Measurements from ENCODE around the gene IZUMO1. TPM values are rescaled to one million over a fixed set of nuclear protein-coding genes. Genes with fewer than 3 reads are reported as not detected.

IZUMO1 gene
- polyA plus RNA-seq, 1 donor from 2014 or later, result not detected

DNA sequence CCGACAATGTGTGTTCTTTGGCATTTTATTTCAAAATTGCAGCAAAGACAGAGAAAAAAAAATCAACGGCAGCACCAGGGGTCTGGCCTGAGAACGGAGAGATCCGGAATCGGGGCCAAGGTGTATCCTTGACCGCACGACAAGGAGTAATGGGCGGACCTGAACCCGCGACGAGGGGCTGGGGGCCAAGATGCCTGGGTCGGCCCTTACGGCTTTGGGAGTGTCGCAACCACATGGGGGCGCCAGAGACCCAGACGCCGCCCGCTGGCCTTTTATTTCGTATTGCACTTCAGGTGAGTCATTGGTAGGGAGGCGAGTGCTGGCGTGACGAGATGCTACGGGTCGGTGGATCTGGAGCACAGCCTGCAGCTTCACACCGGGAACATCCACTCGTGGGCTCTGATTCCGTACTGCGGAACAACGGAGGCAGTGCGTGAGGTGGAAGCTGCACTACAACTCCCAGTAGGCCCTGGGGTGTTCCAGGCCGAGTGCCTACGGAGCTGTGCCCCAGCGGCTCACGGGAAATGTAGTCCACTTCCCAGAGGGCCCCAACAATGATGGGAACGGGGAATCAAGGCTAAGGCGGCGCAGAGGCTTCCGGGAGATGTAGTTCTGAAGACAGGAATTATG is 48.5 kb upstream of the IZUMO1 start:
- H4K20me1 ChIP-seq (ENCODE audit: insufficient read depth), result no peaks in the 10 kb centered on the region
- no peaks in the 10 kb centered on the region for H3K27me3 ChIP-seq (ENCODE audit: insufficient read depth, low read depth, low read length)
- H2AFZ ChIP-seq (ENCODE audit: low read depth, low read length), result peak overlapping the region; percentile 83
- H3K4me3 ChIP-seq (ENCODE audit: low read length), result peak overlapping the region; percentile 65
- H3K9ac ChIP-seq (ENCODE audit: low read length), result peak overlapping the region; percentile 75
- H3K9me3 ChIP-seq (ENCODE audit: low read length), result no peaks in the 10 kb centered on the region
- no peaks in the 10 kb centered on the region for H3K9me2 ChIP-seq (ENCODE audit: insufficient read depth, low read length)
- H3F3A ChIP-seq (ENCODE audit: insufficient read depth, low read length, poor library complexity, severe bottlenecking), result no peaks in the 10 kb centered on the region
- H3K4me2 ChIP-seq (ENCODE audit: low read length), result no peak overlapping the region
- peak; percentile 61 for TF ChIP-seq TAF1 (IDR thresholded peaks at IDR 0.05; ENCODE audit: low read depth)
- TF ChIP-seq, protein P1, sequence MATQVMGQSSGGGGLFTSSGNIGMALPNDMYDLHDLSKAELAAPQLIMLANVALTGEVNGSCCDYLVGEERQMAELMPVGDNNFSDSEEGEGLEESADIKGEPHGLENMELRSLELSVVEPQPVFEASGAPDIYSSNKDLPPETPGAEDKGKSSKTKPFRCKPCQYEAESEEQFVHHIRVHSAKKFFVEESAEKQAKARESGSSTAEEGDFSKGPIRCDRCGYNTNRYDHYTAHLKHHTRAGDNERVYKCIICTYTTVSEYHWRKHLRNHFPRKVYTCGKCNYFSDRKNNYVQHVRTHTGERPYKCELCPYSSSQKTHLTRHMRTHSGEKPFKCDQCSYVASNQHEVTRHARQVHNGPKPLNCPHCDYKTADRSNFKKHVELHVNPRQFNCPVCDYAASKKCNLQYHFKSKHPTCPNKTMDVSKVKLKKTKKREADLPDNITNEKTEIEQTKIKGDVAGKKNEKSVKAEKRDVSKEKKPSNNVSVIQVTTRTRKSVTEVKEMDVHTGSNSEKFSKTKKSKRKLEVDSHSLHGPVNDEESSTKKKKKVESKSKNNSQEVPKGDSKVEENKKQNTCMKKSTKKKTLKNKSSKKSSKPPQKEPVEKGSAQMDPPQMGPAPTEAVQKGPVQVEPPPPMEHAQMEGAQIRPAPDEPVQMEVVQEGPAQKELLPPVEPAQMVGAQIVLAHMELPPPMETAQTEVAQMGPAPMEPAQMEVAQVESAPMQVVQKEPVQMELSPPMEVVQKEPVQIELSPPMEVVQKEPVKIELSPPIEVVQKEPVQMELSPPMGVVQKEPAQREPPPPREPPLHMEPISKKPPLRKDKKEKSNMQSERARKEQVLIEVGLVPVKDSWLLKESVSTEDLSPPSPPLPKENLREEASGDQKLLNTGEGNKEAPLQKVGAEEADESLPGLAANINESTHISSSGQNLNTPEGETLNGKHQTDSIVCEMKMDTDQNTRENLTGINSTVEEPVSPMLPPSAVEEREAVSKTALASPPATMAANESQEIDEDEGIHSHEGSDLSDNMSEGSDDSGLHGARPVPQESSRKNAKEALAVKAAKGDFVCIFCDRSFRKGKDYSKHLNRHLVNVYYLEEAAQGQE (IDR thresholded peaks at IDR 0.05; ENCODE audit: borderline replicate concordance), result peak; percentile 30
- peak; percentile 80 for TF ChIP-seq POLR2AphosphoS5 (IDR thresholded peaks at IDR 0.05)
- TF ChIP-seq EP300 (conservative IDR thresholded peaks at IDR 0.05; ENCODE audit: poor library complexity, severe bottlenecking), result peak; percentile 64
- peak; percentile 78 for TF ChIP-seq MXI1 (conservative IDR thresholded peaks at IDR 0.05; ENCODE audit: poor library complexity, severe bottlenecking)
- no peak for TF ChIP-seq EZH2 (IDR thresholded peaks at IDR 0.05; ENCODE audit: borderline replicate concordance, insufficient read depth, low read length, poor library complexity, severe bottlenecking)
- TF ChIP-seq, protein P2, sequence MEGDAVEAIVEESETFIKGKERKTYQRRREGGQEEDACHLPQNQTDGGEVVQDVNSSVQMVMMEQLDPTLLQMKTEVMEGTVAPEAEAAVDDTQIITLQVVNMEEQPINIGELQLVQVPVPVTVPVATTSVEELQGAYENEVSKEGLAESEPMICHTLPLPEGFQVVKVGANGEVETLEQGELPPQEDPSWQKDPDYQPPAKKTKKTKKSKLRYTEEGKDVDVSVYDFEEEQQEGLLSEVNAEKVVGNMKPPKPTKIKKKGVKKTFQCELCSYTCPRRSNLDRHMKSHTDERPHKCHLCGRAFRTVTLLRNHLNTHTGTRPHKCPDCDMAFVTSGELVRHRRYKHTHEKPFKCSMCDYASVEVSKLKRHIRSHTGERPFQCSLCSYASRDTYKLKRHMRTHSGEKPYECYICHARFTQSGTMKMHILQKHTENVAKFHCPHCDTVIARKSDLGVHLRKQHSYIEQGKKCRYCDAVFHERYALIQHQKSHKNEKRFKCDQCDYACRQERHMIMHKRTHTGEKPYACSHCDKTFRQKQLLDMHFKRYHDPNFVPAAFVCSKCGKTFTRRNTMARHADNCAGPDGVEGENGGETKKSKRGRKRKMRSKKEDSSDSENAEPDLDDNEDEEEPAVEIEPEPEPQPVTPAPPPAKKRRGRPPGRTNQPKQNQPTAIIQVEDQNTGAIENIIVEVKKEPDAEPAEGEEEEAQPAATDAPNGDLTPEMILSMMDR (IDR thresholded peaks at IDR 0.05; ENCODE audit: poor library complexity, severe bottlenecking), result peak; percentile 99
- TF ChIP-seq SMC3 (conservative IDR thresholded peaks at IDR 0.05; ENCODE audit: poor library complexity), result peak; percentile 93
- peak; percentile 87 for TF ChIP-seq RAD21 (conservative IDR thresholded peaks at IDR 0.05)
- H3K79me2 ChIP-seq (replicated peaks; ENCODE audit: insufficient read depth, low read length), result no peaks in the 10 kb centered on the region
- H3K36me3 ChIP-seq (ENCODE audit: insufficient read depth, low read length), result no peaks in the 10 kb centered on the region
- H3K27ac ChIP-seq (ENCODE audit: low read length), result peak overlapping the region; percentile 86

DNA sequence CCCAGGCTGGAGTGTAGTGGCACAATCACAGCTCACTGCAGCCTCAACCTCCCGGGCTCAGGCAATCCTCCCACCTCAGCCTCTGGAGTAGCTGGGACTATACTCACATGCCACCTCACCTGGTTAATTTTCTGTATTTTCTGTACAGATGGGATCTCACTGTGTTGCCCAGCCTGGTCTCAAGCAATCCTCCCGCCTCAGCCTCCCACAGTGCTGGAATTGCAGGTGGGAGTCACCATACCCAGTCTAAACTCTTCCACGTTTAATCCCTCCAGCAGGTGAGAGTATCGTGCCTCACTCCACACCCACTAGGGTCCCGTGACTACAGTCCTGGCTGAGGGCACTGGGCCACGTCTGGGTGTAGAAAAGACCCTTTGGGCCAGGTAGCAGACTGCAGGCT is 47.6 kb upstream of the IZUMO1 start:
- Histone ChIP-seq H2AFZ (ENCODE audit: low read depth, low read length) (peak overlapping the region; percentile 83), H3K27me3 (ENCODE audit: insufficient read depth, low read depth, low read length) (no peaks in the 10 kb centered on the region), H3K9ac (ENCODE audit: low read length) (peak overlapping the region; percentile 75), H3K79me2 (replicated peaks; ENCODE audit: insufficient read depth, low read length) (no peaks in the 10 kb centered on the region), H3K4me2 (ENCODE audit: low read length) (no peak overlapping the region), H3F3A (ENCODE audit: insufficient read depth, low read length, poor library complexity, severe bottlenecking) (no peaks in the 10 kb centered on the region), H4K20me1 (ENCODE audit: insufficient read depth) (no peaks in the 10 kb centered on the region), H3K36me3 (ENCODE audit: insufficient read depth, low read length) (no peaks in the 10 kb centered on the region), H3K27ac (ENCODE audit: low read length) (peak overlapping the region; percentile 86), H3K9me2 (ENCODE audit: insufficient read depth, low read length) (no peaks in the 10 kb centered on the region), H3K4me3 (ENCODE audit: low read length) (peak overlapping the region; percentile 65), H3K9me3 (ENCODE audit: low read length) (no peaks in the 10 kb centered on the region)
- TF ChIP-seq EZH2 (IDR thresholded peaks at IDR 0.05; ENCODE audit: borderline replicate concordance, insufficient read depth, low read length, poor library complexity, severe bottlenecking), result no peak
- TF ChIP-seq, protein P1 (IDR thresholded peaks at IDR 0.05; ENCODE audit: borderline replicate concordance), result no peak
- no peak for TF ChIP-seq POLR2AphosphoS5 (IDR thresholded peaks at IDR 0.05)
- no peak for TF ChIP-seq TAF1 (IDR thresholded peaks at IDR 0.05; ENCODE audit: low read depth)
- no peak for TF ChIP-seq SMC3 (conservative IDR thresholded peaks at IDR 0.05; ENCODE audit: poor library complexity)
- no peak for TF ChIP-seq MXI1 (conservative IDR thresholded peaks at IDR 0.05; ENCODE audit: poor library complexity, severe bottlenecking)
- no peak for TF ChIP-seq RAD21 (conservative IDR thresholded peaks at IDR 0.05)
- TF ChIP-seq EP300 (conservative IDR thresholded peaks at IDR 0.05; ENCODE audit: poor library complexity, severe bottlenecking), result no peak
- TF ChIP-seq, protein P2 (IDR thresholded peaks at IDR 0.05; ENCODE audit: poor library complexity, severe bottlenecking), result no peak
